GM18873 (cell line): ENCODE results near the gene OR1C1.
"Not testable (repeated sequence)": the region's sequence is repeated elsewhere in the genome, so short reads cannot be mapped to it uniquely, and the experiment has no call there.

Experiments used
- ATAC-seq: cut with Tn5 transposase; IDR thresholded peaks from one replicate; pipeline ENCODE4 v1.9.1; 2021; ENCODE audit warnings: mild to moderate bottlenecking, moderate library complexity, moderate number of reproducible peaks; ENCODE audit not compliant: unreplicated experiment, low FRiP score

The OR1C1 gene, protein sequence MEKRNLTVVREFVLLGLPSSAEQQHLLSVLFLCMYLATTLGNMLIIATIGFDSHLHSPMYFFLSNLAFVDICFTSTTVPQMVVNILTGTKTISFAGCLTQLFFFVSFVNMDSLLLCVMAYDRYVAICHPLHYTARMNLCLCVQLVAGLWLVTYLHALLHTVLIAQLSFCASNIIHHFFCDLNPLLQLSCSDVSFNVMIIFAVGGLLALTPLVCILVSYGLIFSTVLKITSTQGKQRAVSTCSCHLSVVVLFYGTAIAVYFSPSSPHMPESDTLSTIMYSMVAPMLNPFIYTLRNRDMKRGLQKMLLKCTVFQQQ

DNA sequence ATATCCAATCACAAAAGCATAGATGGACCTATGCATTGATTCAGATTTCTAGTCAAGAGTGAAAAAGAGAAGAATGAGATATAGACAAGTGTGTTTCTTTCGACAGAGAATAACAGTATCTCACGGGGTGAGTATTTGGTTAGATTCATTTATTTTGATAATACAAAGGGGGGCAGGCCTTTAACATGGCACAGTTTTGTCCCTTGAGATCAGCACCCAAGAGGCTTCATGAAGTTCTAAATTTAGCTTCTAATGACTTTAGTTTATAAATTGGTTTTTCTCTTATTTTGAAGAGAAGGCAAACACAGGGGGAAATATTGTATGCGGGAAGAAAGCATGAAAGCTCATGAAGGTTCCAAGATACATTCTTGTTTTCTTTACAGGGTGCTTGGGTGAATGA lies at the start of gene OR1C1:
OR1C1 (minus strand) TSS at position 101 of the 400 bp plus-strand sequence. CDS start 2,150 bp downstream, outside the sequence.
- ATAC-seq = no peak

DNA sequence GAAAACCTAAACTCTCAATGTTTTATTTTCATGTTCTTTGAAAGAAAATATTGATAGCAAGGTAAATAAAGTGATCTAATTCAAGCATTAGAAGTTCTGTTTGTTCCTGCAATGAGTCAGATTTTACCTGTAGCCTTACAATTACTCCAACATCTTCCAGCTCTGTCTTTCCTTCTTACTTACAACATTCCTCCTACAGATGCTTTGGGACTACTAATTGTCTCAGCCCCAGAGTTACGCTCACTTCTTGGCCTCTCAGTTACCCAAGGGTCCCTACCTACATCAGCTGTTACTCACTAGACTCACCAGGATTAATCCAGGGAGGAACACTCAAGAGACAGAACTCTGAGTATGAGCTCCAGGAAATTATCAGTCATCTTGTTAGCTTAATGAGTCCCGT lies 37.2 kb upstream of the OR1C1 start:
- no peak for ATAC-seq

DNA sequence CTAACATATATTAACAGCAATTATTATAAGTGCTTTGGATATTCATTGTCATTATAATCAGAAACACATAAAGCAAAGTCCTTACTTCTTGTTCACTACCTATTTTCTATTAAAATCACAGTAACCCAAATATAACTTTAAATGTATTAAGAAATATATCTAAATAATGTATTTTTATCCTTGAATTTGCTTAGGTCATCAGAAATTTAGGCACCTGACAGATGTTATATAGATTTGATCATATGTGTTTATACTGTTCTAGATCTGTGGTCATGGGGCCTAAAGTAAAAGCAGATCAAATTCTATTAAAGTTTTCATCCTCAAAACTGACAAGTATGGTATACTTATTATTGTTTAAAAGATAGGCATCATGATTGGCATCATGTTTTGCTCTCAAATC lies 9.2 kb upstream of the OR1C1 start:
- no peak for ATAC-seq

DNA sequence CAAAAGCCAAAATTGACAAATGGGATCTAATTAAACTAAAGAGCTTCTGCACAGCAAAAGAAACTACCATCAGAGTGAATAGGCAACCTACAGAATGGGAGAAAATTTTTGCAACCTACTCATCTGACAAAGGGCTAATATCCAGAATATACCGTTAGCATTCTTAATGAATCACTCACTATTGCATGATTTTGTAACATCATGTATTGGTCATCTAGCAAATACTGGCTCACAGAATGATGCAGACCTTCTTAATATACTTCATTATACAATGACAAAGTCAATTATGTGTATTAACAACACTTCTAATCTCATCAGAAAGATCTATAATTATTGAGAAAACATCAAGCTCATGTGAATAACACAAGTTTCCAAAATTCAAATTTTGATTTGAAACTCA lies 6.0 kb downstream of the OR1C1 start:
- not testable (repeated sequence) for ATAC-seq

DNA sequence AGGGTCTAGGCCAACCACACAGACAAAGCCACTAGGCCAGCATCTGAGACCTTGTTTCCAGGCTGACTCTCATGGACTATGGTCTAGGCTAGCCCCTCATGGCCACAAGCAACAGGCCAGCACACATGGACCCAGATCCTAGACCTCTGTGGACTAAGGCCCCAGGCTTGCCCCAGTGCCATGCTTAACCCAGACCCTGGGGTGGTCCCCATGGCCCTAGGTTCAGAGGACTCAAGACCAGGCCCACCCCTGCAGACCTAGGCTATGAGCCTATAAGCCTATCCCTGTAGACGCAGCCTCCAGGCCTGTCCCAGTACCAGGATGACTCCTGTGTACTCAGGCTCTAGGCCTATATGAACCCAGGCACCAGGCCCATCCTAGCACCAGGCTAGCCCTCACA lies 10.5 kb downstream of the OR1C1 start:
- no peak for ATAC-seq

DNA sequence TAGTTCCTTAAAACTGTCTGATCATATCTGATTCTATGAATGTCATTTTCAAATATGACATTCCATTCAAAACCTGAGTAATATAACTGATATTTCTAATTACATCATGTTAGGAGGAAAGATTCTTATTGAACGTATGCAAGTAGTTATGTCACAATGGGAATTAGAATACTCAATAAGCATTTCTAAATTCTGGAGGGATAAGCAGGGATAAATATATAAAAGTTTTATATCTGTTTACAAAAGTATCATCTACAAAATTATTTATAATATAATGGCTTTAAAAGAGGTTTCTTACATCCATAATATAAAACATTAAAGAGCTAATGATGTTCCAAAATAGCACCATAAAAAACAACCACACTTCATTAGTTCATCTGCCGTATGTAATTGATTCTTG lies 12.3 kb downstream of the OR1C1 start, which contains the start of gene OR14A2:
OR14A2 (minus strand) TSS at position 101 of the 400 bp plus-strand sequence.
- no peak for ATAC-seq

DNA sequence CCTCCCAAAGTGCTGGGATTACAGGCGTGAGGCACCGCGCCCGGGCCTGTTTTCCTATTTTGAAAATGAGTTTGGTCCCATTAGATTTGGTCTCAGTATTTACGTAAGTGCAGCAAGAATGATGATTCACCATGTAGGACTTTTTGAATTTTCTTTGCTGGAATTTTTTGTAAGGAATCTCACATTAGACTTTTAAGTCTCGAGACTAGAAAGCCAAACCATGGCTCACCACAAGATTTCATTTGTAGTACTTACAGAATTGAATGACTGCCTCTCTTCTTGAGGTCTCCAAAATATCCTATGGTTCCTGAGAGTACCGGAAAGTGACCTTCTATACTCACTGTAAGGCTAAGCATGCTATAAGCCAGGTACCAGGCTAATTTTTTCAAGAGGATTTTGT lies 12.7 kb downstream of the OR1C1 start:
- ATAC-seq = no peak

DNA sequence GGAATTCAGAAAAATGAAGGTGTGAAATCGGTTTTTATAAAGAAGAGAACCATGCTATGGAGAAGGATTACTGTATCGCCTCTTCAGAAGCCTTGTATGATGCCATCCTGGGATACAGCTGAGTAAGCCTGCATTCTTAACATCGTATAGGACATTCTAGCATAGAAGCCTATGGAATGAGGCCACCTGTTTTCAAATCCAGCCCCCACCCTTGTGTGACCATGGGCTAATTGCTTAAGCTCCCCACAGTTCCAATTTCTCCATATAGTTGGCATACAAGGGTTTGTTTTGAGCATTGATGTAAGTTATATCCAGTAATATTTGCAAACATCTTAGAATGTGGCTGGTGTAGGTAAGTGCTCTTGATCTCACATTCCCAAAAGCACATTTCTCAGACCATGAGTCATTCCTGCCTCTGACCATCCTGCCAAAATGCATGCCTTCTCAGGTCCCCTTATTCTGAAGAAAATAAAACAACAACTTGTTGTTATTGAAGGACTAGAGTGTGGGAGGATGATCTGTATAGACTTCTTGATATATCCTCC lies 13.9 kb downstream of the OR1C1 start:
- no peak for ATAC-seq

DNA sequence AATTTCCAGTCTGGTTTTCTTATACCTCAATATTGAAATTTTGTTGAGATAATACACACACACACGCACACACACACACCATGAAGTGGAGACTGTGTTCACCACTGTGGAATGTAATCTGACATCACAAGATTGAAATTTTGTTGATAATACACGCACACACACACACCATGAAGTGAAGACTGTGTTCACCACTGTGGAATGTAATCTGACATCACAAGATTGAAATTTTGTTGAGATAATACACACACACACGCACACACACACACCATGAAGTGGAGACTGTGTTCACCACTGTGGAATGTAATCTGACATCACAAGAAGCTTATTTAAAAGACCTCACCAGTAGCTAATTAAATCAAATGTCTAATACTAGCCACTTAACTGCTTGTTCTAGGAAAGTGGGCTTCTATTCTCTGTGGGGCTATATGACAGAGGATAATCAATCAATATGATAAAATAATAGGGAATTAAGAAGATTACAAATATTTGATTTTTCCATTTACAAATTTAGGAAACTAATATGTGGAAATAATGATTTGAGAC lies 18.1 kb downstream of the OR1C1 start:
- not testable (repeated sequence) for ATAC-seq

DNA sequence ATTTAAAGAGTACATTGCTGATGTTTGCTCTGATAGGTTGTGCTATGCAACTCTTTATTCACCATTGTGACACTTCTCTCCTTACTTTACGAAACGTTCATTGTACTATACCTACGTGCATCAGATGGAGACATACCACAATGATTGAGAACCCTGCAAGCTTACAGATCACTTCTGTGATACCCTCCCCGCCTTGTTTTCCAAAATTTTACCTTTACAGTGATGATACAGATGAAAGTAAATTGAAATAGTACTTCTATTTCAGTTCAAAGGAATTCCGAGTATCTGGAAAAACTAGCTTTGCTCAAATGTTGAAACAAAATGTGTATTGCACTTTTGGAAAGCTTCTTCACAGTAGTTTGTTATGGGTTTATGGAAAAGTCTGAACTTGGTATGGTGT lies 18.6 kb downstream of the OR1C1 start:
- ATAC-seq = no peak

DNA sequence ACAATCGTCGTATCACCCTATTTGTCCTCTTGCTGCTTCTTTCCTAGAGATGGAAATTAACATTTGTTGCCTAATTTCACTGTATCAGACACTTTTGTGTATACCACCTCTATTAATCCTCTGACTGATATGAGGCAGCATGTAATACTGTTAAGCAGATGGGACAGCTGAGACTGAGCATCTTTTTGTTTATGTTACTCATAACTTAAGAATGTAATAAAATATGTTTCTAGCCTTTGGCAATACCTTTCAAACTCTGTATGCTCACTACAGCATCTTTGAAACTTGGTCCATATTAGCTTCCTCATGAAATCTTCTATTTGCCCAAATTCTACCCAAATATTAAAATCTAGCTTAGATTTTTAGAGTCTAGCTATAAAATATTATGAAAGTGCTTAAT lies 19.6 kb downstream of the OR1C1 start:
- ATAC-seq = no peak

DNA sequence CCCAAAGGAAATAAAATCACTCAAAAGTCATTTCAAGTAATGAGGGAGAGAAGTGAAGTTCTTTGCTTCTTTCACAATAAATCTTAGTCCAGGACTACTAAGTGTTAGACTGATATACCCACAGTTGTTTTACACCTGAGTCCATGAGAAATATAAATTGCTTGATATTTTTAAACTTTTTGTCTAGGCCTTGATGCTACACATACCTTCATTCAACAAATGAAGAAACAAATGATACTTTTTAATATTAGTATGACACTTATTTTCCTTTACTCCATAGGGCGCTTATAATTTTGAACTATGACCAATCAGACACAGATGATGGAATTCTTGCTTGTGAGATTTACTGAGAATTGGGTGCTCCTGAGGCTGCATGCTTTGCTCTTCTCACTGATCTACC lies 22.0 kb downstream of the OR1C1 start, which contains the start of gene OR14K1:
OR14K1 (plus strand) TSS at position 301 of the 400 bp plus-strand sequence; CDS start at position 301, 0 bp downstream.
- no peak for ATAC-seq

DNA sequence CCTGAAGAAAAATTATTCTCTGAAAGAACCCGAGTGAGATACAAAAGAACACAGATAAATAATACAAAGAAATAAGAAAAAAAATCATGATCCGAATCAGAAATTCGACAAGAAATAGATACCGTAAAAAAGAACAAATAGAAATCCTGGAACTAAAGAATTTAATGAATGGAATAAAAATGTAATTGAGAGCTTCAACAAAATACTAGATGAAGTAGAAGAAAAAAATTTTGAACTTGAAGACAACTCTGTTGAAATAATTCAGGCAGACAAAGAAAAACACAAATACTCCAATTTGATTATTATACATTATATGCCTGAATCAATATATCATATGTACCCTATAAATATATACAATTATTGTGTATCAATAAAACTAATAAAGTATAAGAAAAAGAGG lies 39.1 kb downstream of the OR1C1 start:
- ATAC-seq = no peak

DNA sequence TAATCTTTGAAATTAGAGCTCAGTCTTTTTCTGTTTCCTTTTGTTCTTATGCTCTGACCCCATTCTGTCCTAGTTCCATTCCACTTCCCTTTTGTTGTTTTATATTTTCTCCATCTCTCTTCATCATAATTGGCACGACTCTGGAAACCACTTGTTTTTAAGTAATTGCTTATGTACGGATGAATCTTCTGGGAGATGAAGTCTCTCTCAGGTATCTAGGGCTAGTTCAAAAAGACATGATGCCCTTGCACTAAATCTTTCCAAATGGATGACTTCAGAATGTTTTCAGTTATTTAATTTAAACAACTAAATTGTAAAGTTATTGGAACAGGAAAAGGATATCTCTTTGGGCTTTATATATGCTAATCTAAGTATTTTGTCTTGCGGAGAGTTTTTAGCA lies 43.8 kb downstream of the OR1C1 start, which contains the start of gene OR6F1:
OR6F1 (minus strand) TSS at position 101 of the 400 bp plus-strand sequence. CDS start 3,891 bp downstream, outside the sequence.
- no peak for ATAC-seq

DNA sequence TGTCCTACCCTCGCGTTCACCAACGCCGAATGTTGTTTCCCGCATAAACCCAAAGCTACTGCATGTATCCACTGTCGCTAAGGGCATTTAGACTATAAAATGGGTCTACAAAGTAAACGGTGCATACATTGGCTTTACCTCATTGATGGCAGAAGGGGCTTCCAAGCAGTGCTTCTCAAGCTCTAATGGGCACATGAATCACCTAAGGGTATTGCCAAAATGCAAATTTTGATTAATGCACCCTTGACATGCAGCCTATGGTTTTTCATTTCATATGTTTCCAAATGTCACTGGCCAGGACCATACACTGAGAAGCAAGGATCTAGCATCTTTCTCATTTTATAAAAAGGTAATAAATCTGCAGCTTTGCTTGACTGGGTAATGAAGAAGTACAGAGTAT lies 46.6 kb downstream of the OR1C1 start:
- no peak for ATAC-seq

DNA sequence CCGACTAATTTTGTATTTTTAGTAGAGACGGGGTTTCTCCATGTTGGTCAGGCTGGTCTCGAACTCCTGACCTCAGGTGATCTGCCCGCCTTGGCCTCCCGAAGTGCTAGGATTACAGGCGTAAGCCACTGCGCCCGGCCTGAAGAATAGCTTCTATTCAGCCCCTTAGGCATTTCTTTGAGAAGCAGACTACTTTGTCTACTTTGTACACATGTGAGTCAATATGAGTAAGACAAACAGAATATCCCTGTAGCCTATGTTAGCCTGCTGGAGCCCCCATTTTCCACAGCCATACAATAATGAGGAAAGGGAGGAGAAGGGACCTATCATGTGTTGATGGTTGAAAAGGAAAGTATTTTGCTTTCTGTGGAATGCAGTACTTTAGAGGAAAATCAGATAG lies 49.7 kb downstream of the OR1C1 start:
- not testable (repeated sequence) for ATAC-seq
